ENCODE data around the gene ANKRD6. TPM values are rescaled to one million over a fixed set of nuclear protein-coding genes. Genes with fewer than 3 reads are reported as not detected.

Gene ANKRD6
- polyA plus RNA-seq, 3 donors = 0.93 to 3.0 (median 1.2) TPM

- Mint-ChIP-seq H3K36me3 (no peaks in the 10 kb centered on the region), H3K4me1 (no peaks in the 10 kb centered on the region), H3K9me3 (no peaks in the 10 kb centered on the region), H3K4me3 (no peak overlapping the region), H3K27me3 (ENCODE audit: low read depth in 3 of 3) (no peaks in the 10 kb centered on the region), H3K27ac (no peak overlapping the region)
- TF ChIP-seq, protein P1, sequence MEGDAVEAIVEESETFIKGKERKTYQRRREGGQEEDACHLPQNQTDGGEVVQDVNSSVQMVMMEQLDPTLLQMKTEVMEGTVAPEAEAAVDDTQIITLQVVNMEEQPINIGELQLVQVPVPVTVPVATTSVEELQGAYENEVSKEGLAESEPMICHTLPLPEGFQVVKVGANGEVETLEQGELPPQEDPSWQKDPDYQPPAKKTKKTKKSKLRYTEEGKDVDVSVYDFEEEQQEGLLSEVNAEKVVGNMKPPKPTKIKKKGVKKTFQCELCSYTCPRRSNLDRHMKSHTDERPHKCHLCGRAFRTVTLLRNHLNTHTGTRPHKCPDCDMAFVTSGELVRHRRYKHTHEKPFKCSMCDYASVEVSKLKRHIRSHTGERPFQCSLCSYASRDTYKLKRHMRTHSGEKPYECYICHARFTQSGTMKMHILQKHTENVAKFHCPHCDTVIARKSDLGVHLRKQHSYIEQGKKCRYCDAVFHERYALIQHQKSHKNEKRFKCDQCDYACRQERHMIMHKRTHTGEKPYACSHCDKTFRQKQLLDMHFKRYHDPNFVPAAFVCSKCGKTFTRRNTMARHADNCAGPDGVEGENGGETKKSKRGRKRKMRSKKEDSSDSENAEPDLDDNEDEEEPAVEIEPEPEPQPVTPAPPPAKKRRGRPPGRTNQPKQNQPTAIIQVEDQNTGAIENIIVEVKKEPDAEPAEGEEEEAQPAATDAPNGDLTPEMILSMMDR (IDR thresholded peaks at IDR 0.05) = no peak
- no peak overlapping the region for H3K27ac ChIP-seq (ENCODE audit: low read depth in 1 of 2, low read length in 2 of 2)
- H3K4me1 ChIP-seq (ENCODE audit: control insufficient read depth in 1 of 2, insufficient read depth in 2 of 2, low read length in 2 of 2) = no peaks in the 10 kb centered on the region
- no peaks in the 10 kb centered on the region for H3K79me2 ChIP-seq (ENCODE audit: insufficient read depth, low read length)
- H3K36me3 ChIP-seq (replicated peaks in 1 of 2; ENCODE audit: control insufficient read depth in 1 of 2, insufficient read depth in 2 of 2, low read length in 2 of 2) = no peaks in the 10 kb centered on the region
- no peak overlapping the region for H3K4me2 ChIP-seq (replicated peaks; ENCODE audit: extremely low read depth, low read length, poor library complexity, severe bottlenecking)
- H3K27me3 ChIP-seq (ENCODE audit: control insufficient read depth in 2 of 2, insufficient read depth in 2 of 2, low read length in 2 of 2) = no peaks in the 10 kb centered on the region
- no peak overlapping the region for H3K9ac ChIP-seq (ENCODE audit: insufficient read depth, low read length, poor library complexity, severe bottlenecking)
- no peak for DNase-seq
- H3K9me3 ChIP-seq (replicated peaks in 1 of 2; ENCODE audit: control insufficient read depth in 1 of 2, insufficient read depth in 1 of 2, low read length in 2 of 2) = no peaks in the 10 kb centered on the region
- intact Hi-C loops (cut with micrococcal nuclease) = no loop called here
- H2AFZ ChIP-seq (ENCODE audit: insufficient read depth, low read depth, low read length, poor library complexity, severe bottlenecking) = no peak overlapping the region
- no peak overlapping the region for H3K4me3 ChIP-seq (replicated peaks in 1 of 3; ENCODE audit: low read depth in 2 of 3, low read length in 3 of 3)
- H4K20me1 ChIP-seq (ENCODE audit: insufficient read depth, low read length) = no peaks in the 10 kb centered on the region
- no CpG with 5 or more reads among the region's 3 CpGs for WGBS (ENCODE audit: insufficient coverage)
Measured at GRCh38 chr6:89584539-89584938, 151.6 kb downstream of the ANKRD6 start.

DNA sequence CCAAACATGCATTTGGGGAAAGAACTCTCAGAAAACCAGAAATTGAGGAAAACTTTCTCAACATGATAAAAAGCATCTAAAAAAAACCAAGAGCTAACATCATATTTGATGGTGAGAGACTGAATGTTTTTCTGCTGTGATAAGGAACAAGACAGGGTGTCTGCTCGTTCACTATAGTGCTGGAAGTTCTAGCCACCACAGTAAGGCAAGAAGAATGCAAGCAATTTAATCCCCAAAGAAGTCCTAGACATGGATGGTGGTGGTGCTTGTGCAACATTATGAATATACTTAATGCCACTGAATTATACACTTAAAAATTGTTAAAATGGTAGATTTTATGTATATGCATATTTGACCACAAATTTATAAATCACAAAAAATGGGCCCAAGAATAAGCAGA, 152.2 kb downstream of the ANKRD6 start:
- H3K36me3 Mint-ChIP-seq = no peaks in the 10 kb centered on the region
- no peak overlapping the region for H3K4me3 ChIP-seq (replicated peaks in 1 of 3; ENCODE audit: low read depth in 2 of 3, low read length in 3 of 3)
- no peak overlapping the region for H3K9ac ChIP-seq (ENCODE audit: insufficient read depth, low read length, poor library complexity, severe bottlenecking)
- H4K20me1 ChIP-seq (ENCODE audit: insufficient read depth, low read length) = no peaks in the 10 kb centered on the region
- no peaks in the 10 kb centered on the region for H3K4me1 Mint-ChIP-seq
- H3K4me2 ChIP-seq (replicated peaks; ENCODE audit: extremely low read depth, low read length, poor library complexity, severe bottlenecking) = no peak overlapping the region
- no peak overlapping the region for H3K27ac ChIP-seq (ENCODE audit: low read depth in 1 of 2, low read length in 2 of 2)
- H3K9me3 ChIP-seq (replicated peaks in 1 of 2; ENCODE audit: control insufficient read depth in 1 of 2, insufficient read depth in 1 of 2, low read length in 2 of 2) = no peaks in the 10 kb centered on the region
- H3K9me3 Mint-ChIP-seq = no peaks in the 10 kb centered on the region
- H2AFZ ChIP-seq (ENCODE audit: insufficient read depth, low read depth, low read length, poor library complexity, severe bottlenecking) = no peak overlapping the region
- H3K4me1 ChIP-seq (ENCODE audit: control insufficient read depth in 1 of 2, insufficient read depth in 2 of 2, low read length in 2 of 2) = no peaks in the 10 kb centered on the region
- H3K27me3 Mint-ChIP-seq (ENCODE audit: low read depth in 3 of 3) = no peaks in the 10 kb centered on the region
- TF ChIP-seq, protein P1 (IDR thresholded peaks at IDR 0.05) = no peak
- H3K79me2 ChIP-seq (ENCODE audit: insufficient read depth, low read length) = no peaks in the 10 kb centered on the region
- H3K27ac Mint-ChIP-seq = peak overlapping the region in 1 of 7 donors; percentile 42
- no CpG with 5 or more reads among the region's 1 CpG for WGBS (ENCODE audit: insufficient coverage)
- DNase-seq = no peak
- H3K36me3 ChIP-seq (replicated peaks in 1 of 2; ENCODE audit: control insufficient read depth in 1 of 2, insufficient read depth in 2 of 2, low read length in 2 of 2) = no peaks in the 10 kb centered on the region
- no peak overlapping the region for H3K4me3 Mint-ChIP-seq
- intact Hi-C loops (cut with micrococcal nuclease) = no loop called here
- H3K27me3 ChIP-seq (ENCODE audit: control insufficient read depth in 2 of 2, insufficient read depth in 2 of 2, low read length in 2 of 2) = no peaks in the 10 kb centered on the region
